Measurements from ENCODE around the gene EIF4A2.

DNA sequence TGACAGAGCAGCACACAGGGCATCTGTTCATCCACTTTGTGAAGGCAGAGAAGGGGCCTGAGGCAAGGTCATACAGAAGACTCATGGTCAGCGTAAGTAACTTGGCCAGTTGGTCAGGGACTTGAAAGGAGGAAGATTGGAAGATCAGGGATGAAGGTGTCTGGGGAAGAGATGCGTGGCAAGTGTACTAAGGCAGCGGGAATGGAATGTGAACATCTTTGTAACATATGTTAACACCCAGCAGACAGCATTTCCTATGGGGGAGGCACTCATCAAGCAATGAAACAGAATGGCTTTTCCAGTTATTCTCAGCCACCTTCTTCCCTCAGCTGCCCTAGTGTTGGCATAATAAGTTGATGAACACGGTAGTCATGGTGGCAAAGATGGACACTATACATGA lies 30.7 kb downstream of the EIF4A2 start:
- TF ChIP-seq MAX (IDR thresholded peaks at IDR 0.05; ENCODE audit: low read depth) (no peak), YY1 (IDR thresholded peaks at IDR 0.05; ENCODE audit: low read depth) (no peak), POLR2AphosphoS5 (IDR thresholded peaks at IDR 0.05; ENCODE audit: low read depth, low read length) (no peak), GABPA (IDR thresholded peaks at IDR 0.05; ENCODE audit: low read depth) (no peak), CTCF (IDR thresholded peaks at IDR 0.05) (no peak), MXI1 (IDR thresholded peaks at IDR 0.05; ENCODE audit: low read depth, low read length) (no peak), TAF1 (IDR thresholded peaks at IDR 0.05; ENCODE audit: borderline replicate concordance, low read depth, low read length) (no peak), TEAD4 (IDR thresholded peaks at IDR 0.05; ENCODE audit: borderline replicate concordance, insufficient read depth) (no peak), SIN3A (IDR thresholded peaks at IDR 0.05; ENCODE audit: borderline replicate concordance, low read depth, low read length) (no peak), RFX5 (IDR thresholded peaks at IDR 0.05; ENCODE audit: low read length) (no peak), REST (IDR thresholded peaks at IDR 0.05; ENCODE audit: low read depth, low read length) (no peak), EP300 (IDR thresholded peaks at IDR 0.05; ENCODE audit: borderline replicate concordance in 1 of 2, low read depth in 1 of 2, low read length in 1 of 2) (no peak)
